GM20000 (cell line): ENCODE data around the gene SLC28A3.

Experiments used
- DNase-seq: peaks from one replicate; pipeline ENCODE4 v3.0.0; 2012; ENCODE audit warnings: low spot score
- TF ChIP-seq, protein P1 (sequence below): IDR thresholded peaks from 2 replicates; pipeline ENCODE4 v1.5.1; 2012; ENCODE audit warnings: mild to moderate bottlenecking, control low read depth; ENCODE audit errors: extremely low read depth, missing control alignments

The SLC28A3 gene

DNA sequence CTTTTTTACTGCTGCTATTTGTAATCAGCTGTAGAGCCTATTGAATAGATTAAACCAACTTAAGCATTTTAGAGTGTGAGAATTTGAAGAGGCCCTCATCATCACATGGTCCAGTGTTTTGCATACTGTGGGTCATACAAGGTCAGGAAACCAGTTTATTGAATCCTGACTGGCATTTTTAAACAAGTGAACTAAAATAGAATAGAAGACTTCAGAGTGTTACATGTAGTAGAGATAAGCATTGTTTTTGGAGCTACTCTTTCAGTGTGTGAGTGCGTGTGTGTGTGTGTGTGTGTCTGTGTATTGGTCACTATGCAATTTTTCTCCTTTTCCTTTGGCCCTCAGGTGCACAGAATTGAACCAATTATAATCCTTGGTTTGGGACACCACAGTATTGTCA lies 114.4 kb downstream of the SLC28A3 start:
- TF ChIP-seq, protein P1, sequence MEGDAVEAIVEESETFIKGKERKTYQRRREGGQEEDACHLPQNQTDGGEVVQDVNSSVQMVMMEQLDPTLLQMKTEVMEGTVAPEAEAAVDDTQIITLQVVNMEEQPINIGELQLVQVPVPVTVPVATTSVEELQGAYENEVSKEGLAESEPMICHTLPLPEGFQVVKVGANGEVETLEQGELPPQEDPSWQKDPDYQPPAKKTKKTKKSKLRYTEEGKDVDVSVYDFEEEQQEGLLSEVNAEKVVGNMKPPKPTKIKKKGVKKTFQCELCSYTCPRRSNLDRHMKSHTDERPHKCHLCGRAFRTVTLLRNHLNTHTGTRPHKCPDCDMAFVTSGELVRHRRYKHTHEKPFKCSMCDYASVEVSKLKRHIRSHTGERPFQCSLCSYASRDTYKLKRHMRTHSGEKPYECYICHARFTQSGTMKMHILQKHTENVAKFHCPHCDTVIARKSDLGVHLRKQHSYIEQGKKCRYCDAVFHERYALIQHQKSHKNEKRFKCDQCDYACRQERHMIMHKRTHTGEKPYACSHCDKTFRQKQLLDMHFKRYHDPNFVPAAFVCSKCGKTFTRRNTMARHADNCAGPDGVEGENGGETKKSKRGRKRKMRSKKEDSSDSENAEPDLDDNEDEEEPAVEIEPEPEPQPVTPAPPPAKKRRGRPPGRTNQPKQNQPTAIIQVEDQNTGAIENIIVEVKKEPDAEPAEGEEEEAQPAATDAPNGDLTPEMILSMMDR: no peak
- DNase-seq: no peak
